GM18909 (cell line): ENCODE measurements around the gene TMEM223.
A peak's percentile ranks its signal among the peaks of the same experiment; 100 is the strongest.
"Not testable (repeated sequence)": the region's sequence is repeated elsewhere in the genome, so short reads cannot be mapped to it uniquely, and the experiment has no call there.

Experiments used
- ATAC-seq: cut with Tn5 transposase; IDR thresholded peaks from one replicate; pipeline ENCODE4 v1.9.1; 2021; ENCODE audit warnings: mild to moderate bottlenecking; ENCODE audit not compliant: unreplicated experiment, poor library complexity

The TMEM223 gene

DNA sequence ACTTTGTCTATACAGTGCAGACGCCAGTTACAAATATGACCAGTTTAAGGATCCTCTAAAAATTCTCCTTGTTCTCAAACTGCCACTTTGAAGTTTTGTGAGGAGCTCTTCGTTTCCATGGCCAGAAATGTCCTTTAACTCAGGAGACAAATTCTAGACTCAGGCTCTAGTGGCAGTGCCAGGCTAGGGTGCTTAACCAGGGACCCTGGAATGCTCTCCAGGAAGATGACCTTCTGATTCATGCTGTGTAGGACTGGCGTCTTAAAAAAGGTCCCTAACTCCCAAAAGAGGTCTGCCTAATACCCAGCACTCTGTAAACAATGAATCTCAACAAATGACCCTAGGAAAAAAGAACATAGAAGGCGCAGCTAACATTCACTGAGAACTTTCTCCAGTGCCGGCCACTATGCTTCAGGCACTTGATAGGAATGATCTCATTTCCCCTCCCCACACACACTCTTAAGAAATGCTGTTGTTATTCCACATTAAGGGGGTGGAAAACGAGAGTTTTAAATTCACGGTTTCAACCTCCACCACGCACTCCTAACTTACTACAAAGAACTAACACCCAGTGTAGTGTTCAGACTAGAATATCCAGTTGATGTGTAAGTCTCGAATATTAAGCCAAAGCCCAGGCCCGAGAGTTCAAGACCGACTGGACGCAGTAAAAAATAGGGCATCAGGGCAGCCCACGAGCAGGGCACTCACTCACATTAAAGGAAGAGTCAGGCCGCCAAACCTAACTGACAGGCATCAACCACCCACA lies 12.7 kb upstream of the TMEM223 start:
- ATAC-seq, result peak; percentile 3

GRCh38 chr11:62801071-62801470 lies 9.3 kb upstream of the TMEM223 start:
- no peak for ATAC-seq

DNA sequence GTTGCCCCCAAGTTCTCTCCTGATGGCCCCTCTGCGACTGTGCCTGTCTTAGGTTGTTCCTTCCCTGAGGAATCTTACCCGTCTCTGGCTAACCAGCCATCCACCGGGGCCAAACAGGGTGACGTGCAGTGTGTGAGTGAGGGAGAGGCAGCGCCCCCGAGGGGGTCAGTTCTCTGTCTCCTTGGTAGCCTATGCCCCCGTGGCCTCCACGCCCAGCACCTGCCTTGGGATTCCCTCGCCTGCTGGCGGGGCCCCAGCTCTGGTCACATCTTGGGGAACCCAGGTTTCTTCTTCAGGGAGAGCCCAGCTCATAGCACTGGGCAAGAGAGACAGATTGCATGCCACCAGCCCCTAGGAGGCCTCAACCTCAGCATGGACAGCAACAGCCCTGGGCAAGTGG lies 7.7 kb upstream of the TMEM223 start:
- no peak for ATAC-seq

GRCh38 chr11:62796281-62796680 lies 4.5 kb upstream of the TMEM223 start:
- no peak for ATAC-seq

DNA sequence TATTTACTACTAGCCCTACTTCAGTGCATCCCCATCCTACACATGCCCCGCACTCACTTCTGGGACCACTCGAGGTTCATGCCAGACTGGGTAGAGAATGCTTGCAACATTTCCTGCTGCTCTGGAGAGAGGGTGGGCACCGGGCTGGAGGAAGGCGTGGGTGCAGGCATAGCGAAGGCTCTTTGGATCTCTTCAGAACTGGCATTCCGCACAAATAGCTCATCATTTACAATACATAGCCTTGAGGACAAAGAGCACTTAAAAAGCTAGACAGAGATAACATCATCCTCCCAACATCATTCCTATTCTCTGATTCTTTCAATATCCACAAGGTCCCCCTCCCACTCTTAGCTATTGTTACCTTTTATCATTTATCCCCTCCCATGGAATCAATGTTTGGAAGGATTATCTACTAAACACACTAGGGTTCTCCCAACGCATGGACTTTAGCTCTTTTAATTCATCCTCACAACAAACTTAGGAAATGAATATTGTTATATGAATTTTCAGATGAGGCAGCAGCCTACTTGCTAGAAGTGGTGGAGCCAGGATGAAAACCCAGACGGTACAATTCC lies 2.5 kb upstream of the TMEM223 start:
- no peak for ATAC-seq

- no peak for ATAC-seq
Observed at GRCh38 chr11:62792202-62792575, 383 bp upstream of the TMEM223 start.

- no peak for ATAC-seq
Observed at GRCh38 chr11:62789576-62789975, 2.2 kb downstream of the TMEM223 start.

GRCh38 chr11:62788991-62789390 lies 2.8 kb downstream of the TMEM223 start:
- no peak for ATAC-seq

- peak; percentile 65 for ATAC-seq
Observed at GRCh38 chr11:62787005-62787759, 4.6 kb downstream of the TMEM223 start, which contains the start of gene TMEM179B. TSS of gene TMEM179B (plus strand) at chr11:62787402. CDS start at chr11:62787432, 30 bp downstream.

DNA sequence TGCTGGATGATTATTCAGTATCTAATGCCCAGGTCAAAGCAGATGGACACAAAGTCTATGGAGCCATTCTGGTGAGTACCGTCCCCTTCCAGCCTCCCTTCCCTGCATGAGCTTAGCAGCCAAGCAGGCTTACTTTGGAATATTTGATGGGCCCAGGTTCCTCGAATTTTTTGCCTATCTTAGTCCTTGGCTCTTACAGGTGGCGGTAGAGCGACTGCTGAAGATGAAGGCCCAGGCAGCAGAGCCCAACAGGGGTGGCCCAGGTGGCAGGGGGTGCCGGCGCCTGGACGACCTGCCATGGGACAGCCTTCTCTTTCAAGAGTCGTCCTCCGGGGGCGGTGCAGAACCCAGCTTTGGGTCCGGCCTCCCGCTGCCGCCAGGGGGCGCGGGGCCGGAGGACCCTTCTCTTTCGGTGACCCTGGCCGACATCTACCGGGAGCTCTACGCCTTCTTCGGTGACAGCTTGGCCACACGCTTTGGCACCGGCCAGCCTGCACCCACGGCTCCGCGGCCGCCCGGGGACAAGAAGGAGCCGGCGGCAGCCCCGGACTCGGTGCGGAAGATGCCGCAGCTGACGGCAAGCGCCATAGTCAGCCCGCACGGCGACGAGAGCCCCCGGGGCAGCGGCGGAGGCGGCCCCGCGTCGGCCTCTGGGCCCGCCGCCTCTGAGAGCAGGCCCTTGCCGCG lies 5.3 kb downstream of the TMEM223 start:
- peak; percentile 66 for ATAC-seq

GRCh38 chr11:62782753-62783152 lies 9.1 kb downstream of the TMEM223 start:
- ATAC-seq, result no peak

DNA sequence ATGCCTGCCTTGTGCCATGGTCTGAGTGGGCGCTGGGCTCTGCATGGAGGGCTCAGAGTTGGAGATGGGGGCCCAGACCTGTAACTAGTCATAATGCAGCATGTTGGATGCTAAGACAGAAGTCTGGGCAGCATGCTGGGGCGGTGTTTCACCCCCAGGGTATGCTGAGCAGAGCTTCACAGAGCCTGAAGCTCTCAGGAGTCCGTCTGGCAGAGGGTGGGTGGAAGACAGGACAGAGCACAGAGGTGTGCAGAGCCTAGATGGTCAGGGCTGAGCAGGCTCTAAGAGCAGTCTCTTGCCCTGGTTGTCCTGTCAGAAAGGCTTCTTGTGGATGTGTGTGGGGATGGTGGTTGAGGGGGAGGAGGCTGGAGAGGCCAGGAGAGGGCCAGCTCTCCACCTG lies 13.4 kb downstream of the TMEM223 start:
- ATAC-seq, result no peak

- ATAC-seq, result no peak
Observed at GRCh38 chr11:62777389-62777788, 14.4 kb downstream of the TMEM223 start.

DNA sequence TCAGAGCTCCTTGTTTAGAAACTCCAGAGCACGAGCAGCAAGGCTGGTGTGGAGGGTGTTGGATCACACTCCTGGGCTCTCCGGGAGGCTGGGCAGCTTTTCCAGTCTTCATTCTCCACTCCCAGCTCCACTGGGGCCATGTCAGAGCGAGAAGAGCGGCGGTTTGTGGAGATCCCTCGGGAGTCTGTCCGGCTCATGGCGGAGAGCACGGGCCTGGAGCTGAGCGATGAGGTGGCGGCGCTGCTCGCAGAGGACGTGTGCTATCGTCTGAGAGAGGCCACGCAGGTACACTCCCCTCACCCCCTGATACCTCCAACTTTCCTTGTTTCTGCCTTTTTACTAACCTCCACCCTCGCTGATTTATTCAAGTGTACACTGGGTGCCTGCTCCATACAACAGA lies 16.2 kb downstream of the TMEM223 start:
- no peak for ATAC-seq

GRCh38 chr11:62774407-62774806 lies 17.4 kb downstream of the TMEM223 start:
- no peak for ATAC-seq

DNA sequence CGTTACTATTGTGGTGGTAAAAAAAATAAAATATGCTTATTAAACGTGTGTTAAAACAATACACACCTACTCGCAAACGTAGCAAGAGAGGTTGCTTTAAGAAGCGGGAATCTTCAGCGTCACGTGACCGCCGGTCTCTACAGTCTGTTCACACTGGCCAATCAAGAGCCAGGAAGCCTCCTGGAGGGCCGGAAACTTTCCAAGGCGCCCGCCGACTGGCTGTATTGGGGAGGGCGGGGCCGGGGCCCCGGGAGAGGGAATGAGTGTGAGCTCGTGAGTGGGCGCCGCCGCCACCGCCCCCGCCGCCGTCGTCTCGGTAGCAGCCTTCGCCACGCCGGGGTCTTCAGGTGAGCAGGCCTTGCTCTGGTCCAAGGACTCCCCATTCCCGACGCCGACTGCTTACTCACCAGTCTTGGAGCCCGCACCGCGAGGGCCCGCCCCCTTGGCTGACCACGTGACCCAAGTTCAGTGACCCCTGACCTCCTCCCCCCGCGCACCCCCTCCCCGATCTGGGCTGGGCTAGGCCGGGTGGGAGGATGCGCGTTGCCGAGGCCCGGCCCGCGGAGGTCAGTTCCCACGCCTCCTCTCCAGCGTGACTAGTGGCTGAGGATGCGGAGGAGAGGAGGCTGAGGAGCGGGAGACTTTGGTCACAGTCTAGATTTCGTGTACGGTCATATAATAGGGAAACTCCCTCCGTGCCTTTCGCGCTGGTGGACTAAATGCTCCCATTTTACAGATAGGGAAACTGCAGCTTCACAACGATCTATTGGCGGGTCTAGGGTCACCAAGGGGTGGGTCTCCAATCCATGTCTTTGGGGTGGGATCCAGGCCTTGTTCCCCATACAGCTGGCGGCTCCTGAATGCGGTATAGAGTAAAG lies 20.4 kb downstream of the TMEM223 start, which contains the start of gene TAF6L:
Gene TAF6L (plus strand): TSS at position 253 of the 878 bp plus-strand sequence. CDS start 4,388 bp downstream, outside the sequence.
- peak; percentile 79 for ATAC-seq

DNA sequence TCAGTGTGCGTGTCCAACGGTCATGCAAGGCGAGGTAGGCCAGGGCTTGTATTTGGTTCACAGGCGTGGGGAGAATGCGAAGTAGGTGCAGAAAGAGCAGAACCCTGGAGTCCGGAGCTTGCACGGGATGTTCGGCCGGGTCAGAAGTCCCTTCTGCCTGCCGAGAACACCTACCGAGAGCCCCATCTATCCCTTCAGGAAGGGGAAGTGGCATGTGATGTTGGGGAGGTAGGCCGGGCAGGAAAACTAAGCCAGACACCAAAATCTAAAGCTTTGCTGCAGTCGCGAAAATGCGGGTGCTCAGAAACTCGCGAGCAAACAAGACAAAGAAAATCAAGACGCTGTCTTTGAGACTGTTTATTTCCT lies 21.0 kb downstream of the TMEM223 start:
- peak; percentile 8 for ATAC-seq

GRCh38 chr11:62760867-62761227 lies 31.0 kb downstream of the TMEM223 start:
- not testable (repeated sequence) for ATAC-seq

DNA sequence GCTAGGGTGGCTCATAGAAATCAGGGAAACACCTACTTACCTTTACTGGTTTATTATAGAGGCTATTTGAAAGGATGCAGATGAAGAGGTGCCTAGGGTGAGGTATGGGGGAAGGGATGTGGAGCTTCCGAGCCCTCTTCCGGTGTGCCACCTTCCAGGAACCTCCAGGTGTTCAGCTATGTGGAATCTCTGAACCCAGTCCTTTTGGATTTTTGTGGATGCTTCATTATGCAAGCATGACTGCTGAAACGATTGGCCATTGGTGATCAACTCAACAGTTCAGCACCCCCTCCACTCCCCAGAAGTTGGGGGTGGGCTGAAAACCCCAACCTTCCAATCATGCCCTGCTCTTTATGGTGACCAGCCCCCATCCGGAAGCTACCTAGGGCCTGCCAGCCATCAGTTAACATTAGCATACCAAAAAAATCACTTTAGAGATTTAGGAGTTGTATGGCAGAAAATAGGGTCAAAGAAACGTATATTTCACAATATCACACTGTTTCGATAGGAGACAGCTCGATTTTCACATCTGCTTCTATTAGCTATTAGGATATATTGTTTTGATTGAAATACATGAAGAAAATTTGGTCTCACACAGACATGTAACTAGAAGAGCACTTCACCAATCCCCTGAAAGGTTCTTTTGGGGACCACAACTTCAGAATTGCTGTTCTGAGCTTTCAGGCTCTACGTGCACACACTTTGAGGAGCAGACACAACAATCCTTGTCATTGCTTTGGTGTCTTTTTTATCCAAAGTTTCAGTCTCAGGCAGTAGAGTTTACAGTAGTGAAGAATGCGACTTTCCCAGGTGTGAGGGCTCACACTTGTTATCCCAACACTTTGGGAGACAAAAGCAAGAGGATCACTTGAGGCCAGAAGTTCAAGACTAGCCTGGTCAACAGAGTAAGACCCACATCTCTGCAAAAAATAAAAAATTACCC lies 33.7 kb downstream of the TMEM223 start:
- no peak for ATAC-seq
